NCI-H526 (cell line): ENCODE results near the gene CDK16.

Experiments
- DNase-seq, 2 experiments: peaks; one replicate each; lab custom pipeline; 2025; lab: John Stamatoyannopoulos, UW

CDK16 gene

GRCh38 chrX:47218280-47218919, at the start of gene CDK16:
Gene CDK16 (plus strand): TSS chrX:47218681. CDS start chrX:47223558, 4,877 bp downstream.
- DNase-seq = peak; percentile 67 to 82

GRCh38 chrX:47169273-47169672, 49.2 kb upstream of the CDK16 start:
- DNase-seq = no peak

- DNase-seq = no peak
Observed at GRCh38 chrX:47169726-47170515, 48.6 kb upstream of the CDK16 start.

GRCh38 chrX:47170861-47171692, 47.4 kb upstream of the CDK16 start:
- no peak for DNase-seq

- no peak for DNase-seq
Observed at GRCh38 chrX:47171996-47172395, 46.5 kb upstream of the CDK16 start.

GRCh38 chrX:47172549-47172948, 45.9 kb upstream of the CDK16 start:
- DNase-seq = no peak

- no peak for DNase-seq
Observed at GRCh38 chrX:47172971-47173792, 45.3 kb upstream of the CDK16 start.

GRCh38 chrX:47174376-47174775, 44.1 kb upstream of the CDK16 start:
- DNase-seq = no peak

- DNase-seq = no peak
Observed at GRCh38 chrX:47174846-47175587, 43.5 kb upstream of the CDK16 start.

GRCh38 chrX:47175588-47175980, 42.9 kb upstream of the CDK16 start:
- no peak for DNase-seq

GRCh38 chrX:47176101-47176740, 42.3 kb upstream of the CDK16 start:
- no peak for DNase-seq

GRCh38 chrX:47177079-47177478, 41.4 kb upstream of the CDK16 start:
- DNase-seq = no peak

- DNase-seq = no peak
Observed at GRCh38 chrX:47178337-47178736, 40.1 kb upstream of the CDK16 start.

GRCh38 chrX:47179221-47179927, 39.1 kb upstream of the CDK16 start:
- DNase-seq = no peak

GRCh38 chrX:47179928-47180255, 38.6 kb upstream of the CDK16 start:
- no peak for DNase-seq

- DNase-seq = no peak
Observed at GRCh38 chrX:47180346-47180745, 38.1 kb upstream of the CDK16 start.

- DNase-seq = no peak
Observed at GRCh38 chrX:47181301-47181700, 37.2 kb upstream of the CDK16 start.

- no peak for DNase-seq
Observed at GRCh38 chrX:47182106-47182700, 36.3 kb upstream of the CDK16 start.

- no peak for DNase-seq
Observed at GRCh38 chrX:47184486-47184885, 34.0 kb upstream of the CDK16 start.

GRCh38 chrX:47185241-47185640, 33.2 kb upstream of the CDK16 start:
- no peak for DNase-seq
